Measurements from ENCODE around the gene SMNDC1. TPM values are rescaled to one million over a fixed set of nuclear protein-coding genes. Genes with fewer than 3 reads are reported as not detected.
A peak's percentile ranks its signal among the peaks of the same experiment; 100 is the strongest.

SMNDC1 gene
- total RNA-seq, 1 donor from 2014 or later = 6.3 TPM

DNA sequence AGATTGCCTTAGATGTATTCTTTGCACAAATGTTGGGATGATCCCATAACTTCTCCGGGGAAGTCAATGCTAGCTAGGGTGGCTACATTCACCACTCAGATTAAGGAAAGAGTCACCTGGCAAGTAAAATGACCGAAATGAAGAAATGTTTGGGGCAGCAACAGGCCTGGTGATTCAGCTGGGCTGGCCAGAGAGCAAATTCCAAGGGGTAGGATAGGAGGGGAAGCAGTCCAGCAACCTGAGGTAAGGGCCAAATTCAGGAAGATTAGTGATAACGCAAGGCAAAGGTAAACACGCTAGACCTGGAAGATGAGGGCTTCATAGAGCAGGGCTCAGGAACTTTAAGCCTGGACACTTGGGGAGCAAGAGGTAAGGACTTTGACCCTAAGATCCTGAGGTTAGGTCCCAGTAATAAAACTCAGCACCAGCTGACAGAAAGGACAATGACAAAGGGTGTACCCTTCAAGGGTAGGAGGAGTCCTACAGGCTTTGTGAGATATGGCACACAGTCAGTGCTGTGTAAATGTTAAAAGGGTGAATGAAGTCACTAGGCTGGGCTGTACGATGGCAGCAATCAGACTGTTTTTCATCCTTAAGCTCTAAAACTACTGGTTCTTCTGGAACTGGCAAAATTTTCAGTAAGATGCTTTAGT lies 22.7 kb upstream of the SMNDC1 start:
- DNase-seq (ENCODE audit: low read depth in 2 of 2) = no peak

DNA sequence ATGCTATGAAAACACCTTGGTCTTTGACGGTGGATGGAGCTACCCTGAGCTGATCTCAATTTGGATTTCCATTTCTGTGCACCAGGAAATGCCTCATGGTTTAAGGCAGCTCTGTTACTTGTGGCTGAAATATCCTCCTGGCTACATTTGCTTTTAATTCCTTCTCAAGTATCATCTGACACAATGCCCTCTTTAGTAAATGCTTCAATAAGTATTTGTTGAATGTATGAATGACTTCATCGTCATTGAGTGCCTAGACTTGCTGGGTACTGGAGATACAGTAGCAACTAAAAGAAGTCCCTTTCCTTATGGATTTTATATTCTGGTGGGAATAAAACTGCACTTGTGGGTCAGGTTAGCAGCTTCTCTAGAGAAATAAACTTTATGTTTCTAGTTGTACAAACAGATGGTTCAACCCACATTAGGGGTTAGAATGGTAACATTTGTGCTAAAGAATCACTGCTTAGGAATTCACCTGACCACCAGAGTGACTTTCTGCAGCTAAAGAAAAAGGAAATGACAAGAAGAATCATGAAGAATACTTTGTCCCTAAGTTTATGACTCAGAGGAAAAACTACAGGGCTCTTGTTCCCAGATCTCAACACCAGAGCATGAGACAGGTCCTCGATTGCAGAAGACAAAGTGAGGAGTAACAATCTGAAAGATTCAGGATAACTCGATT lies 21.8 kb upstream of the SMNDC1 start:
- peak in 1 of 2 donors; percentile 81 for DNase-seq (ENCODE audit: low read depth in 2 of 2)

DNA sequence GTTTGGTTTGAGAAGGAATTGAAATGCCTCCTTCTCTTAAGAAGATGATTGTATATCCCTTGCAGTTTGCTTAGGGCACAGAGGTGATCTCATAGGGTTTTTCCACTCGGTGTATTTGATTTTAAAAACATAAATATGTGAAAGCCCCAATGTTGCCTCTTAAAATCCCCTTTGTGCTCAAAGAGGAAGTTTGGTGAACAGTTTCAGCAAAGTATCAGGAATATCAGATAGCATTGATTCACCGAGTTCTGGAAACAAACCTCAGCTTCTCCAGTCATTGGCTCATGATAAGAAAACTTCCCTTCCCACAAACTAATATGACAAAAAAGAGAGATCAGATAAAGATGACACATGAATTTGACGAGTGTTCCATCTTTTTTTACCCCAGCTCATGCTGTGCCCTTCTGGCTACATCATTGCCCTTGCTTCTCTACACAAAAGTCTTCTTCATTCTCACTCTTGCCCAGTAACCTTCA lies 20.1 kb upstream of the SMNDC1 start:
- DNase-seq (ENCODE audit: low read depth in 2 of 2) = peak in 1 of 2 donors; percentile 56

- DNase-seq (ENCODE audit: low read depth in 2 of 2) = peak in 1 of 2 donors; percentile 72
Observed at GRCh38 chr10:110324201-110324804, 19.6 kb upstream of the SMNDC1 start.

DNA sequence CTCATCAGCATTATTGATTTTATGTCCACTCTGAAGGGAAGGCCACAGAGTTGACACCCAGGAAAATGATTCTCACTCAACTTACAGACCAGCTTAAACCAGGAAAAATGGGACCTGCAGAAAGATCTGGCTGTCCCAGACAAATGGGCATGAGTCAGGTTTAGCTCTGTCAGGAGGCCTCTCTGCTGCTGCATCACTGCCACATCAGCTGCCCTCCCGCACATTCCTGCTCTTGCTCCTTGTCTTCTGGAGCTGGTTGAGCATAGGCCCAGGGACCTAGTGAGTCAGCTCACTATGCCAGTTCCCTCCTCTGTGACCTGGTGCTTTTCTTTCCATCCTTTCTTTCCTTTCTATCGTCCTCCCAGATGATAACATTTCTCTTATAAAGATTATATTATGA lies 18.8 kb upstream of the SMNDC1 start:
- DNase-seq (ENCODE audit: low read depth in 2 of 2) = peak in 1 of 2 donors; percentile 74

DNA sequence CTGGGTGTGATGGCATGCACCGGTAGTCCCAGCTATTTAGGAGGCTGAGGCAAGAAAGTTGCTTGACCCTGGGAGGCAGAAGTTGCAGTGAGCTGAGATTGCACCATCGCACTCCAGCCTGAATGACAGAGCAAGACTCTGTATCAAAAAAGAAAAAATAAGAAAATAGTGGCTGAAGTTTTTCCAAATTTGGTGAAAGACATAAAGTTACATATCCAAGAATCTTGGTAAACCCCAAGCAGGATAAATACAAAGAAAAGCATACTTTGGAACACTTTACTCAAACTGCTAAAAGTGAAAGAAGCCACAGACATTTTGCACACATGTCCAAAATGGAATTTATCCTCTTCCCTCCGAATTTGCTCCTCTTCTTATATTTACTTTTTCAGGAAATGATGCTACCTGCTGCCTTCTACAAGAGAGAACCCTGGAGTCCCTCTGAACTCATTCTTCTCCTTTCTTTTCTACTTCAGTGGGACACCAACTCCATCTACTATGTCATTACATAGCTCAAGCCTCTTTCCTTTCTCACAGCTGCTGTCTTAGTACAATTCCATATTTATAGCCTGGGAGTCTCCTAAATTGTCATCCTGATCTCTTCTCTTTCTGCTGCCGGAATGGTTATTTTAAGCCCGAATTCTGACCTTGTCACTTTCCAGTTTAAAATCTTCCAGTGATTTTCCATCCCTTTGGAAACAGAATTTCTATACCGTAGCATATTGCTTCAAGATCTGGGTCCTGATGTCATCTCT lies 17.3 kb upstream of the SMNDC1 start:
- DNase-seq (ENCODE audit: low read depth in 2 of 2) = no peak

DNA sequence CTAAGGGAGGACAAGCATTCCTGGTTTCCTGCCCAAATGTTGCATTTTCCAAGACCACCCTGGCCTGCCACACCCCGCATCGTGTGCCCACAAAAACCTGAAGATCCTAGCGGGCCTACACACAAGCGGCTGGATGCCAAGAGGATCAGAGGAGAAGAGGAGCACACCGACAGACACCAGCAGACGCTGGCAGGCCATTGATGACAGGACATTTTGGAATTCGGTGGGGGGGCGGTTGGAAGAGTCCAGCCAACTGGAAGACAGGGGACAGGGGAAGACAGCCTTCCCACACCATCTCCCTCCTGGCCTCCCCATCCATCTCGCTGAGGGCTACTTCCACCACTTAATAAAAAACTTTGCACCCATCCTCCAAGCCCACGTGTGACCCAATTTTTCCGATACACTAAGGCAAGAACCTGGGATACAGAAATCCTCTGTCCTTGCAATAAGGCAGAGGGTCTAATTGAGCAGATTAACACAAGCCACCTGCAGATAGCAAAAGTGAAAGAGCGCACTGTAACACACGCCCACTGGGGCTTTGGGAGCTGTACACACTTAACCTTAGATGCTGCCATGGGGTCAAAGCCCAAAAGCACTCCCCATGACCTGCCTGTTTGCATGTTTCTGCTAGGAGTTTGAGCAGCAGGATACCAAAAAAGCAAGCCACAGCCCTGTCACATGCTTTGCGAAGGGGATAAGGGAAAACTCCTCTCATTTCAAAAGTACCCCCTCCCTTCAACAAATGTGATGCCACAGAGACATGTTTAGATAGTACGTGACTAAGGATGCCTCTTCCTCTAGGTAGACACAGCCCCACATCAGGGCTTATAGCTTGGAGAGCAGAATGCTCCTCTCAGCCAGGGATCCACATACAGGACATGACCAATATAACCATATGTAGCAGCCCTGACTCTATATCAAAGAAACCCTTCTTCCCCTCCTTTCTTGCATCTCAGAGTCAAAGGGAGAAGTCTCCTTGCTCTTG lies 13.4 kb upstream of the SMNDC1 start:
- DNase-seq (ENCODE audit: low read depth in 2 of 2) = no peak

DNA sequence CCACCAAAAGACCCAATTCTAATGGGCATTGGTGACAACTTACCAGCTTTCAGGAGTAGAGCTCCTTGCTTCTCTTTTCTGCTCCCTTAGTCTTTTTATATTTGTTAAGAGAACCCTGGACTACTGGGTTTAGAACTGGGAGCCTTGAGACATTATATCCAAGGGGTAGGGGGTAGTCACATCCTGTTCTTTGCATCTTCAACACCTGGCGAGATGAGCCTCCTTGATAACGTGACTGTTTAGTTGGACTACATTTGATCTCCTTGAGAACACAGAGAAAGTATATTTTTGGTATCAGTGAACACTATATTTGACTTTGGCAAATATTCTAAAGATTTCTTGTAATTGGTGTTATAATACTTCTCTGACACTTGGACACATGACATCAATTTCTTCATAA lies 9.0 kb upstream of the SMNDC1 start:
- DNase-seq (ENCODE audit: low read depth in 2 of 2) = no peak

DNA sequence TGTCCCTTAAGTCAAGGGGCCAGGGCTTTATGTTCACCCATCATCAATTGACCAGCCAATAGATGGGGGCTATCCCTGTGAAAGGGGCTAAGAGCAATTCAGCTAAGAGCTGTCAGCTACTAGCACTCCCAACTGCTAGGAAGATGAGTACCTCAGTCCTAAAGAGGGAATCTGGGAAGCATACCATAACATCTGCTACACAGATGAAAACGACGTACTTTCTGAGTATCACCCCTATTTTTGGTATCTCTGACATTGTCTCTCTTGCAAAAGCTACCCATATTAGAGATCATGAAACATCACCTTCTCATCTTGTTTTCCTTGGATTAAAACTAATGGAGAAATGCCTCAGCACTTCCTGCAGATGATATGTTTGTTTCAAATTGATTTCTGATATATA lies 7.5 kb upstream of the SMNDC1 start:
- DNase-seq (ENCODE audit: low read depth in 2 of 2) = no peak

DNA sequence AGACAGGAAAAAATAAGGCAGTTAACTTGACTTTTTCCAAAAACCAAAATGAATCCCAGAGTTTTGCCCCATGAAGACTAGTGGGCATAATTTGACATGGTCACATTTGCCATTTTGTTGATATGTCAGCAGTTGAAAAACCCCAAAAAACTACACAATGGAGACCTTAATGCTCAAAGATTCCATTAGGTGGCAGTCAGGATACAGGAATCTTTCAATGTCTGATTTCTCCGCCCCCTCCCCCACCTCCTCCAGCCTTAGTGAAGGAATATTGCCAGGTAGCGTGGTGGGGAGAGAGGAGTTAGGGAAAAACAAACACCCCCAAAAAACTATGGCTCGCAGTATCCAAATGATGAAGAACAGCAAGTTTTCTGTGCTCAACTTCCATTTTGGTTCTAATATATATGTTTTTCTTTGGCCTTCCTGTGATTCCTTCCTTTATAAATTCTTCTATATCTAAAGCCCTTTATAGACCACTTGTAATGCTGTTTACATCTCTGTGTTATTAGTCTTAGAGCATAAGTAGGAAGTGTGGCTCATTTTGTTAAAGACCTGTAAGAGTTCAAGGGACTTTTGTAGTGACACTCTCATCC lies 6.7 kb upstream of the SMNDC1 start:
- peak; percentile 69 to 75 for DNase-seq (ENCODE audit: low read depth in 2 of 2)

GRCh38 chr10:110310741-110311140 lies 6.0 kb upstream of the SMNDC1 start:
- DNase-seq (ENCODE audit: low read depth in 2 of 2) = peak; percentile 65 to 93

DNA sequence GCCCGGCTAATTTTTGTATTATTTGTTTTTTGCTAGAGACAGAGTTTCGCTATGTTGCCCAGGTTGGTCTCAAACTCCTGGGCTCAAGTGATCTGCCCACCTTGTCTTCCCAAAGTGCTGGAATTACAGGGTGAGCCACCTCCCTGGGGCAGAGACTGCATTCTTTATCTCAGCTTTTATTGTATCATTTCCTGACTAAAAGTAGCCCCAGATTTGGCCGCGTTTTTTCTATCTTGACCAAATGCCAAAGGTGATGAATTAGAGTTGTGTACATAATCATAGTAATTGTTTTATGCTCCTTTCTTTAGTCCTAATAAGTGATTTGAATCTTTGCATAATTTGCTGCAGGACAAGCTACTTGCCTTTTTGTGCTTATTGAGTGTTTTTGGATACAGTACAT lies 3.1 kb upstream of the SMNDC1 start:
- peak; percentile 44 to 48 for DNase-seq (ENCODE audit: low read depth in 2 of 2)

DNA sequence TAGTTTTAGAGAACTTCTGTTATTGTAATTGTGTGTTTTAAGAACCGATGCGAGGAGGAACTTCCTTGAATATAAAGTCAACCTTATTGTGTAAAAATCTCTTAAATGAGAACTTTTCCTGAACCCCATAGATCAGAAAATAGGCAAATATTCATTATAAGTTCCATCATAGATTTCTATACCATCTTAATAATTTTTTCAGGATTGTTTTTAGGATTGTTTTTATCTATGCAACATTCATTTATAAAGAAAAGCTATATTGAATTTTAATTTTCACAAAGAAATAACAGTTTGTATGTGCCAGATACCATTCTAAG lies 1.7 kb upstream of the SMNDC1 start:
- DNase-seq (ENCODE audit: low read depth in 2 of 2) = no peak

GRCh38 chr10:110305767-110306451 lies 1.2 kb upstream of the SMNDC1 start:
- DNase-seq (ENCODE audit: low read depth in 2 of 2) = peak; percentile 94 to 96

DNA sequence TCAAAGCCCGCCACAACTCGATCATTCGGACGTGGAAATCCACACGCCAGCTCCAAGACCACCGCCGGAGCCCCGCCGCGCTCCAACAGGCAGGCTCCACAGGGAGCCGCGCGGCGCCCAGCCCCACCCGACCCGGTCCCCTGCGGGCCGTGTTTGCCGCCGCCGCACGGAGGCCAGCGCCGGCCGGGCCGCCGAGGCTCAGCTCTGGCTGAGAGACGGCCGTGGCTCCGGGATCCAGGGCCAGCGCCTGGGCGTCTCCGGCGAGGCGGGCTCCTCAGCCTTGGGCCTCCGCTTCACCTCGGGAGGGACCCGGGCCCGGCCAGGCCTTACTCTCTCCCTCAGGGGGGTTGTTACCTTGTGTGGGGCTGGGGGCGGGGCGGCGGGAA lies 333 bp downstream of the SMNDC1 start:
- DNase-seq (ENCODE audit: low read depth in 2 of 2) = peak; percentile 29 to 51

GRCh38 chr10:110303681-110304080 lies 1.0 kb downstream of the SMNDC1 start:
- no peak for DNase-seq (ENCODE audit: low read depth in 2 of 2)

GRCh38 chr10:110300486-110300986 lies 4.2 kb downstream of the SMNDC1 start:
- no peak for DNase-seq (ENCODE audit: low read depth in 2 of 2)

DNA sequence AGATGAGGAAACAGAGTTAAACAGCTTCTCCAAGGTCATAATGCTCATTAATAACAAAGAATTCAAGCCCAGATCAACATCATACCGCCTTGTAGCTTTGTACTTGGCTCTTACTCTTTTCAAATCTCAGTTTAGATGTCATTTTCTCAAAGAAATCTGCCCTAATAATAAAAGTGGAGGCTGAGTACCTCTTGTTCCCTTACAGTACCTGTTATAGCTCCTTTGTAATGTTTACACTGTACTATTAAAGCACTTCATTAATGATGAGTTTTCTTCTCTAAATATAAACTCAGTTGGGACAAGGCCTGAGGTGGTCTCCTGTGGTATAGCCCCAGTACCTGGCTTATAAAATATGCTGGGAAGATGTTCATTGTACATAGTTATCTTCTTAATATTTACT lies 7.8 kb downstream of the SMNDC1 start:
- no peak for DNase-seq (ENCODE audit: low read depth in 2 of 2)

GRCh38 chr10:110286841-110287240 lies 17.9 kb downstream of the SMNDC1 start:
- no peak for DNase-seq (ENCODE audit: low read depth in 2 of 2)

- no peak for DNase-seq (ENCODE audit: low read depth in 2 of 2)
Observed at GRCh38 chr10:110285501-110285900, 19.2 kb downstream of the SMNDC1 start.

Measured in lung microvascular endothelial cell (primary cell).